ENCODE results near the gene MSI2.
A peak's percentile ranks its signal among the peaks of the same experiment; 100 is the strongest.

The MSI2 gene

DNA sequence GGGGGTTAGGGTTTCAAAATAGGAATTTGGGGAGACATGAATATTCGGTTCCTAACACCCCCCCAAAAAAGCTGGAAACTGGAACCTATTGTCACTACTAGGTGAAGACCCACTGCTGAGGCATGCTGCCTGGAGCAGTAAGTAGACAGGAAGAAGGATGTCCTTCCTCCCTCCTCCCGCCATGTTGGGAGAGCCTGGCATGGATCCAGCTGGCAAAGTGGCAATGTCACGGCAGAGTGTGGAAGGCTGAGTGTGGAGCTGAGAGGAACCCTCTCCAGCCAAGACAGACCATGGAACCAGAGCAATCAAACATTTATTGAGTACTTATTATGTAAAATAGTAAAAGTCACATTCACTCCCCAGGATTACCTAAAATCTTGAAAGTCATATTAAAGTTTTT lies 439.7 kb downstream of the MSI2 start:
- DNase-seq (ENCODE audit: low read depth in 4 of 4, low spot score in 1 of 4), result no peak

DNA sequence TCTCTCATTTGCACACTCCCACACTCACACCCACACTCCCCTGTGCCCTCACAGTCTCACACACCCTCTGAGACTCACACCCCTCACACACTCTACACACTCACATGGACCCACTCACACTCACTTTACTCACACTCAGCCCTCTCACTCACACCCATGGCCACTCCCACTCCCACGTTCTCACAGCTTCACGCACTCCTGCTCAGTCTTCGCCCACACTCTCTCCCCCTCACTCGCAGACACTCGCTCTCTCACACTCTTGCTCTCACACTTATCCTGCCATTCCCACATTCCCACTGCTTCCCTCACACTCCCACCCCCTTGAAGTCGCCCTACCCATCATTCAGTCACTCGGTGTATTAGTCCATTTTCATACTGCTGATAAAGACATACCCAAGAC lies 440.9 kb downstream of the MSI2 start:
- DNase-seq (ENCODE audit: low read depth in 4 of 4, low spot score in 1 of 4), result no peak

DNA sequence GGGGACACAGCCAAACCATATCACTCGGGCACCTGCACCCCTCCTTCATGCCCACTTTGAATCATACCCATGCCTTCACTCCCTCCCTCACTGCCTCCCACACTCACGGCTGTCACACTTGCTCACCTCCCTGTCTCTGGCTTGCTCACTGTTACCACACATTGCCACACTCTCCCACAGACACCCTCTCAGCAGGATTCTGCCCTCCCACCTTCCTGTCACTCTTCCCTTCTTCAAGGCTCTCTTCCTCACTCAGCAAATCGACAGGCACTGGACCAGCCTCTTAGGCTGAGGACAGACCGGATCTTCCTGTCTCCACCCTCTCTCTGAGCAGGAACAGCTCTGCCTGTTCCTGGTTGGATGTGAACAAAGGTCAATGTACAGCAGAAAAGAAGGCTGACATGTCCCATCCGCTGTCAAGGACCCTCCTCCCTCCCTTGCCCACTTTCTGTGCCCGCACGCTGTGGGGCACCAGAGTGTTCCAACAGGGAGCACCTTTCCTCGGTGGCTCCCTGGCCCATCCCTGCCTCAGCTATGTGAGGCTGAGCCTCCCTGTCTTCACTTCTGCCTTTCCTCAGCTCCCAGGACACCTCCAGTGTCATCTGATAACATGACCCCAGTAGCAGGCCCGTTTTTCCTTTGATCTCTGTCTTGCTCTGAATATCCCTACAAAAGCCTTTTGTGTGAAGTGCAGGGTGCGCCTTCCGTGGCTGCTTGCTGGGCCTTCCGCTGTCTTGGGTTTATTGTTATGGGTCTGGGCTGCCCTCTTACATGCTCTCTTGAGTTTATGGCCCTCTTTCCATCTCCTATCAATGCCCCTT lies 441.8 kb downstream of the MSI2 start:
- peak in 1 of 4 experiments; percentile 1 for DNase-seq (ENCODE audit: low read depth in 4 of 4, low spot score in 1 of 4)

DNA sequence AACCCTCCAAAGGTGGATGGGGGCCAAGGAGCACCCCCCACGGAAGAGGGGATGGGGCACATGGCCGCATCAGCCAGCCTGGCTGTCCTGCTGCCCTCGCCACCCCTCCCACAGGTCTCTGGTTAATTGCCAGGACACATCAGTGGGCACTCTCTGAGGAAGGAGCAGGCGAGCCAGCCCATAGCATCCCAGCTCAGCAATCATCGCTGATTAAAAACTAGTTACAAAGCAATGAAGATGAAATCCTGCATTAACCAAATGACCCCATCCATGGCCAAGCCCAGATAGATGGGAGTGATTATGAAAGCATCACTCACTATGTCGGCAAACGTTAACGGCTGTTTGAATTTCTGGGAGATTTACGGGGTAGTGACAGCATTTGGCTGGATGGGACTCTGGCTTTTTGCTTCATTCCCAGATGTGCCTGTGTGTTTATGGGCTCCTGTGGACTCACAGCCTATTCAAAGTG lies 443.5 kb downstream of the MSI2 start:
- no peak for DNase-seq (ENCODE audit: low read depth in 4 of 4, low spot score in 1 of 4)

DNA sequence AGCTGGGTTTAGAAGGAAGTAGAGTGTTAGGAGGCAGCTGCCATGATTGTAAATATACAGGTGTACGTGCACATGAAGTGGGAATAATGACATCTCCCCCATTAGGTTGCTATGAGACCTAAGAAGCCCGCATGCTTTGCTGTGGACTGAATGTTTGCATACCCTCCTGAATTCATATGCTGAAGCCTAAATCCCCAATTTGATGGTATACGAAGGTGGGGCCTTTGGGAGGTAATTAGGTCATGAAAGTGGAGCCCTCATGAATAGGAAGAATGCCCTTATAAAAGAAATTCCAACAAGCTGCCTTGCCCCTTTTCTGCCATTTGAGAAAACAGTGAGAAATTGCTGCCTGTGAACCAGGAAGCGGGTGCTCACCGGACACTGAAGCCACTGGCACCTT lies 444.8 kb downstream of the MSI2 start:
- DNase-seq (ENCODE audit: low read depth in 4 of 4, low spot score in 1 of 4), result no peak

DNA sequence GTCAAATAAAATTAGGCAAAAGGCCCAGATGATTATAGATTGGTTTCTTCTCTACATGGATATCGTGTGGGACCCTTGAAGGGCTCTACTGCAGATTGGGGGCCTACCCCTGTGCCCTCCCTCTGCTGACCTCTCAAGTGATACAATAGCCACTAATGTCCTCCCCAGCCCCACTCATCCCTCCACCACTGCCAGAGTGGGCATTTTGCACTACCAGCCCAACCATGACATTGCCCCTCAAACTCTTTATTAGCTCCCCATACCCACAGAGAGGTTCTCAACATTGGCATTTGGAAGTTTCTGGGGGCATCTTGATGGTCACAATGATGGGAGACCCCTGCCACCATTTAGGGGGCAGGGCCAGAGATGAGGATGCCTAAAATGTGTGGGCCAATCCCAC lies 446.9 kb downstream of the MSI2 start:
- DNase-seq (ENCODE audit: low read depth in 4 of 4, low spot score in 1 of 4), result no peak

DNA sequence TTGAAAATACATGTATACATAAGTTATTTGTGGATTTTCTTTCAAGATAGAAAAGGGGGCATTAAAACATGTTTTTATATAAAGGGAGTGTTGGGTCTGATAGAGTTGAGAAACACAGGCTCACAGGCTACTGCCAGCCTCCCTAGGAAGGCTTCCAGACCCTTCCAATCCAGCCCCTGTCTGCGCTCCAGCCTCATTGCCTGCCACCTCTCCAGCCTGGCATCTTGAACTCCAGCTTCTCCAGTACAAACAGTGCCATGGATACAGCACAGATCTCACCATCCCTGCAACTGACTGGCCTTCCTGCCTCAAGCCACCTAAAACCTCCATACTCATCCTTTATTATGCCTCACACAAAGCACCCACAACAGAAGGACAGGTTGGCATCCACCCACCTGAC lies 448.1 kb downstream of the MSI2 start:
- no peak for DNase-seq (ENCODE audit: low read depth in 4 of 4, low spot score in 1 of 4)

DNA sequence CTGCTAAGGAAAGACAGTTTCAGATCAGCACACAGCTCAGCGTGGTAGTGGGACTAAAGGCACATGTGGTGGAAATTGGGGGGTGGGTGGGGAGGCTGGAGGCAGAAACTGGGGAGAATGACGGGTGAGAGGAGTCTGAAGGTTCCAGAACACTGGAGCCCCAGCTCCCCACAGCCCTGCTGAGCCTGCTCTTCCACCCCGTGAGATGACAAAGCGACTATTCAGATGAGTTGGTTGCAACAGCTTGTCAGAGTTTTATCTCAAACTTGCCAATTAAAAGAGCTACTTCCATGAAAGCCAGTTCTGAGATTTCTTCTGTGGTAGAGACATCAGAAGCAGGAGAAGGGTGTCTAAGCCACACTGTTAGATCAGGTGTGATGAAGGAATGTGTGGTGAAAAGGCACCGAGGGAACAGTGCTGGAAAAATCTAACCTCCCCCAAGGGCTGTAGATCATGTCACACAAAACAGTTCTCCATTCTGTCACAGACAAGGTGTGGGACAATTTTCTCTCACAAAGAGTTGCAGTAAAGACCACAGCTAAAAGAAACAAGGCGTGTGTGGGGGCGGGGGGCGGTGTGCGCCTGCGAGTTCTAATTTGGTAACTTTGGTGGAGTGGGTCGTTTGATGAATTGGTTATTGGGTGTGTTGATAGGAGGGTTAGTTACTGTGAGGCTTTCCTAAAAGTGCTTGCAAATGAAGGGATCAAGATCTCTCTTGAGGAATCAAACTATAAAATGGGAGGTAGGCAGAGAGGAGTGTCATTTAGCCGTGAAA lies 449.8 kb downstream of the MSI2 start:
- no peak for DNase-seq (ENCODE audit: low read depth in 4 of 4, low spot score in 1 of 4)

DNA sequence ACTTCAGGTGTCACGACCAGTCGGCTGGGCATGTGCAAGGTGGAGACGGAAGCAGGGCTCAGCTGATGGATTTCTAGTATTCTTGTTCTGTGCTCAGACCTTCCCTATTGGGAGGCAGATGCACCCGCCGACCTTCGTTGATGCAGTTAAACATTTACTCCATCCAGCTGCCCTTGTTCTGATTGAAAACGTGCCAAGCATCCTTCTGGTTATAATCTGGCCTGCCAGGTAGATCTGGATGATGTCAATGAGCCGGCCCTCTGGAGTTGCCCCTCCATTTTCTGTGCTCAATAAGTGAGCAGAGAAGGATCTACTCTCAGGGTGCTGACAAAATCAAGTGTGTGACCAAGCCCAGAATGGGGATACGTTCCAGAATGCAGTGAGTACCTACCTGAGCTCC lies 450.4 kb downstream of the MSI2 start:
- DNase-seq (ENCODE audit: low read depth in 4 of 4, low spot score in 1 of 4), result no peak

DNA sequence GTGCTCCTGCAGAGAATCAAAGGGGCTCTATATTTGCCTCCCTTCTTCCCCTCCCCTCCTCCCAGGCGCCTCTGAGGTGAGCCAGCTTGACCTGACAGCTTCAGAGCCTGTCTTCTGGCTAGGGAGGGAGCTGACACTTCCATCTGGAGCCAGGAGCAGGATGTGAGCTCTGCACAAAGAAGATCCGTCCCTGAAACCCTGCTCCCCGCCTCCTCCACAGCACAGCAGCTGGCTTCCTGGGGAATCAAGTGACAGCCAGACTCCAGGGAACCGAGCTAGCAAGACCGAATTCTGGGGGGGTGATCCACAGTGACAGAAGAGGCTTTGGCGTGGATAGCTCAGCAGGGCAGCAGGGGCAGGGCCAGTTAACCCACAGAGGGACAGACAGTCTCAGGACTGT lies 451.6 kb downstream of the MSI2 start:
- DNase-seq (ENCODE audit: low read depth in 4 of 4, low spot score in 1 of 4), result no peak

DNA sequence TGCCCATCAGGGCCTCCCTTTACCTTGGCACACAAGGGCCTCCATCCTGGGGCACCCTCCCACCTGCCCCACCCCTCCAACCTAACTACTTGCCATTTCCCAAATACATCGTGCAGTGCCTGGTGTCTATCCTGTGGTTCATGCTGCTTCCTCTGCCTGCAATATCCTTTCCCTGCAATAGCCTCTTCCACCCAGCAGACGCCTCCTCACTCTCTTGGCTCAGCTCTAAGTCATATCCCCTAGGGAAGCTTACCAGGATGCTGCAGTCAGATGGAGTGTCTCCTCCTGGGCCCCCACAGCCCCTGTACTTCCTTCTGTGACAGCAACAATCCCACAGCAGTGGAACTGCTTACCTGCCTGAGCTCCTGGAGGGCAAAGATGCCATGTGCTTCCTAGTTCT lies 452.1 kb downstream of the MSI2 start:
- DNase-seq (ENCODE audit: low read depth in 4 of 4, low spot score in 1 of 4), result no peak

DNA sequence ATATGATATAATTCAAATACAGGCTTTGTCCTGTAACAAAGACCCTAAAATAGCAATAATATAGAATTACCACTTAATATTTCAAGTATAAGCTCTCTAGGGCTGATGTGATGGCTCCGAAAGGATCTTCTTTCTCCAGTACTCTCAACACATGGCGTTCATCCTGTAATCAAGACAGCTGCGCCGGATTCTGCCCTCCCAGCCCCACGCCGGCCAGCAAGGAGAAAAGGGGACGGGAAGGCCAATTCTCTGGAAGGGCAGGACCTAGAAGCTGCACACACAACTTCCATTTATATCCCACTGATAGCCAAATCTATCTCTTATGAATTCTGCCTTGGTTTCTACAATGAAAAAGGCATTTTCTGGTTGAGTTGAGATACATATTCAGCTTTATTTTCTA lies 456.8 kb downstream of the MSI2 start:
- DNase-seq (ENCODE audit: low read depth in 4 of 4, low spot score in 1 of 4), result no peak

DNA sequence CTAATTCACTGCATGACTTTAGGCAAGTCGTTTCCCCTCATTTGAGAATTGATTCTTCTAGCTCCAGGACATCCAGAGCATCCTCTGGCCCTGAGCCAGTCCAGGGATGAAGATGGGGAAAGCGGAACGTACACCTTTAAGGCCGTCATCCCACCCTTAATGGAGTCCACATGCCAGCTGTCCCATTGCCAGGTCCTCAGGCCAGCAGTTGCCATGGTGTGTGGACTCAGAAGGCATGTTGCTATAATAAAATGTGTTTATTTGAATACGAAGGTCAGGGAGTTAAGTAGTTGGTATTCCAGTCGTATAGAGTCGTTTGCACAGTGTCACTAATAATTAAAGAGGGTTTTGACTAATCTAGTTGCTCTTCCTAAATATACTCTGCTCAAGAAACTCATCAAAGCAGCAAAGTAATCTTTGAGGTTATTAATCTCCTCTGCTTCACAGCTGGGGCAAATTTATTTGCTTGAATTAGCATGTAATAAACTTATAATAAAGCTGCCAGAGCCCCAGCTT lies 458.4 kb downstream of the MSI2 start:
- DNase-seq (ENCODE audit: low read depth in 4 of 4, low spot score in 1 of 4), result no peak

DNA sequence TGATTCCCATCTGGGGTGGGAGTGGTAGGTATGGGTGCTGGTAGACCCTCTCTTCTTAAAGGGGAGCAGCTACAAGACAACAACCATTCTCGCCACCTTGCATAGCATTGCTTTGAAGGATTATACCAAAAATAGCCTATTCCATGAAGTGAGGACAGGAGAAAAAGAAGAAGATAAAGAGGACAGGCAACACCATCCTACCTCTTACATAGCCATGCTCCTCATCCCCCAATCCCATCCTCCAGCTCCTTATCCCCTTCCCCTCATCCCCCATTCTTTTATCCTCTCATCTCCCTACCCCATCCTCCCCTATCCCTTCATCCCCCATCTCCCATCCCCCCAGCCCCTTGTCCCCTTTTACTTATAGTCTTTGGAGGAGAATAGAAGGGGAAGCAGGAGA lies 459.7 kb downstream of the MSI2 start:
- no peak for DNase-seq (ENCODE audit: low read depth in 4 of 4, low spot score in 1 of 4)

DNA sequence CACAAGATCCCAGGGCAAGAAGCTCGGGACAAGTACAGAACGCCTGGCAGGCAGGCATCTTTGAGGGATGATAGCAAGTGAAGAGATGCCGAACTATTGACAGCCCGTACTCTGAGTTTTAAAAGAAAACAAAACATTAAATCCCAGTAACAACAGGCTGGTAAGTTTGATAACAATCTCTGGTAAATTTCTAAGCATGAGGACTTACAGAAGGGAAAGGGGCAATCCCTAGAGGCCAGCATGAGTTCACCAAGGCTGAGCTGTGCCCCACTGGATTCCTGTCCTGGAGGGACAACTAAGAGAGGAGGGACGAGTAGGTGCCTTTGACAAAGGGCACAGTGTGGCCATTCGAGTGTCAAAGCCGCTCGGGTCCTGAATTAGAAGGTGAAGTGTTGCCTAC lies 462.6 kb downstream of the MSI2 start:
- no peak for DNase-seq (ENCODE audit: low read depth in 4 of 4, low spot score in 1 of 4)

DNA sequence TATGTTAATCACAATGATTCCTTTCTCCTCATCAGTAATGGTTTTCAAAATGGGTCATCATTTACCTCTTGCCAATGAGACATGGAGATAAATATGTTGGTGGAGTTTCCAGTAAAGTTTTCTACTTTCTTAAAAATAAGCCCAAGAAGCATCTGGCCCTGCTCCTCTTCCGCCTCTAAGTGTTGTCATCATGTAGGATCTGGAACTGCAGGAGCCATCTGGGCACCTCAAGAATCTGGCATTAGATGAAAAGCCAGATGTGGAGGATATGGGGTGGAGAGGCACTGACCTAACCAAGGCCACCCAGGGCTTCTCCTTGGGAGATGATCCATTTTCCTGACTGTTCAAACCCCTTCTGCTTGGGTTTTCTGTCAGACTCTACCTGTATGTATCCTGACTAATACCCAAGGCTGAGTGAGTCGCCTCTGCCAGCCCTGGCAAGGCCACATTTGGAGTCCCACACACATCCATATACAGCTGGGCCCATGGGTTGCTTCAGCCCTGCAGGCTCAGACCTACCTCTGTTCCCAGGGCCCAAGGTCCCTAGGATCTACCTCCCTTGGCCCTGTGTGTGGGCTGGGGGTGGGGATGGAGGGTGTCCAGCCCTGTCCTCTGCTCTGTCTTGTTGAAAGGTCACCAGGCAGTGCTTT lies 464.2 kb downstream of the MSI2 start:
- no peak for DNase-seq (ENCODE audit: low read depth in 4 of 4, low spot score in 1 of 4)

DNA sequence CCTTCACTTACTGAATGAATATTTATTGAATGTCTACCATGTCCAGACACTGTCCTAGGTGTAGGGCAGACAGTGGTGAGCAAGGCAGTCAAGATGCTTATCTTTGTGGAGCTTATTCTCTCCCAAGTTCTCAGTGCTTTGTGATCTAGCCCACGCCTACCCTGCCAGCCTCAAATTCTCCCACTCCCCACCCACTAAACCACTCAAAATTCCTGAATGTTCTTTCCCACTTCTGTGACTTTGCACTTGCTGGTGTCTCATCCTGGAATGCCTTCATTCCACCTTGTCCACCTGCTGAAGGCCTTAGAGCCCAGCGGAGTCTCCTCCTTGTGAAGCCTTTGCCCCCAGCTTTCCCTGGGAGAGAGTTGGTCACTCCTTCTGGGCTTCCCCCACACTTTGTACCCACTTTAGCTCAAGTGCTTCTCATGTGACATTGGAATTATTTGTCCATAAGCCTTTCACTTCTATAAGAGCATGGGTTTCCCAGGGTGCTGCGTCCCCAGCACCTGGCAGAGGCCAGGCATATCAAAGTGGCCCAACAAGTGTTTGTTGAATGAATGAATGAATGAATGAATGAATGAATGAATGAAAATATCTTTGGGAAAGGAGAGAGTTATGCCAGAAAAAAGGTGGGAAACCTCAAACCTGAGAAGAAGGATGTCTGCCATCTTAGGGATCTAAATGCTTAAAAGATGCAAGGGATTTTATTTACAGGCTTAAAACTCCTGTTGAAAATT lies 465.8 kb downstream of the MSI2 start:
- DNase-seq (ENCODE audit: low read depth in 4 of 4, low spot score in 1 of 4), result no peak

DNA sequence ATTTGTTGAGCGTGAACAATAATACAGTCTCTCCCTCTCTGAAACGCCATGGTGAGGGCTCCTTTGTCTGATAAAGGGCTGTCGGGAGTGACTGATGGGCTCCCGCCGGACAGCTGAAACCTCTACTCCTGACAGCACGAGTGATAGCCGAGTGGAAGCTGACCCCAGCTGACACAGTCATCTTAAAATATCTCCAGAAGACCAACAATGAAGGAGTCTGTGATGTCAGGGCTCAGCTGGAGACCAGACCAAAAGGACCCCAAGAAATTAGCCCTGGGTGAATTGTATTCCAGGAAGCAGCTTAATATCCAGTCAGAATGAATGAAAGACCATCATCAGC lies 466.4 kb downstream of the MSI2 start:
- no peak for DNase-seq (ENCODE audit: low read depth in 4 of 4, low spot score in 1 of 4)

DNA sequence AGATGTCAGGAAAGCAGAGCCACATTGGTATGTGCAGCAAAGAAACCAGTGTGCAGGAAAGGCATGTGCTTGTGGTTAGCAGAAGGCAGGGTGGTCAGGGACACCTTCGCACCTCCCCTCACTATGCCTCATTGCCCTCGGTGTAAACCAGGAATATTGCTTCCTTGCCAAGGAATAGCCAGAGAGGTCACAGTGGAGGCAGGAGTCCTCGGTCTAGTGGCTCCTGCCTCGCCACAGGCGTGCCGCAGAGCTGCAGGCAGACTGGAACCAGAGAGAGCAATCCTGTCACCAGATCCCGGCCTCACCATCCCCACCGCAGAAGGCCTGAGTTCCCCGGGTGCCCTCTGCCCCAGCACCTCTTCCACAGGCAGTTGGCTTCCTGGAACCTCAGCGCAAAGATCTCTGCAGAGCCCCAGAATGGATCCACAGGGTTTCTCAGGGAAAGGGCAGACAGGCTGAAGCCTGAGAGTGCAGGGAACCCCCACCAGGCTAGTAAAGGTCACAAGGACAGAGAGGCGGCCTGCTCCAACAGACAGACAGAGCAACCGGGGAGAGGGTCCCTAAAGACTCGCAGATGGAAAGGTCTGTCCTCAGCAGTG lies 467.2 kb downstream of the MSI2 start:
- DNase-seq (ENCODE audit: low read depth in 4 of 4, low spot score in 1 of 4), result no peak

DNA sequence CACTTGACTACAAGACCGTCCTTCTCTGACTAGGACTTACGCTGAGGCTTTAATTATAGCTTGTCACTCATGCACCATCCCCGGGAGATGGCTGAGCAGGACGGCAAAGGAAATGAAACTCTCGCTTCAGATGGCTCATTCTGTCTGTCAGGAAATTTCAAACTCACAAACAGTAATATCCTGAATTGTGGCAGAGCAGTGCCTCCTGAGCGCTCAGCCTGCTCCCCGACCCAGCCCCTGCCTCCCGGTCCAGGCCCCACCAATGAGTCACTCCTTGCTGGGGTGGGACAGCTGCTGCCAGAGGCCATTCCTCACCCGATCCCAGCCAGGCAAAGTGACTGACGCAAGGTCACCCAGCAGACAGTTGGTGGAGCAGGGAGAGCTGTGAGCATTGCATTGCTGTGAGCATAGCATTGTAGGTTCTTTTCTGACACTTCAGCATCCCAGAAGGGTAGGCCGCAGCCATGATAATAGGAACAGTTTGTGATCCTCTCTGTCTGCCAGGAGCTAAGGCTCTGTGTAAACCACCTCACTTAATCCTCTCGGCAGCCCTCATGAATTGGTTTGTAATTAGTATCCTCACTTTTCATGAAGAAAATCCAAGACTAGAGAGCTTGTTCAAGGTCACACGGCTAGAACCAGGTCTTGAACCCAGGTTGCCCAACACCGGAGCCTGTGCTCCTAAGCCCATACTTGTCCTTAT lies 467.9 kb downstream of the MSI2 start:
- DNase-seq (ENCODE audit: low read depth in 4 of 4, low spot score in 1 of 4), result no peak
